HepG2 (cell line): ENCODE measurements around the gene CEP63.

Source experiments
- JUND ChIP-seq: sonication (generic); formaldehyde crosslinking; IDR thresholded peaks from 2 replicates; pipeline ENCODE4 v1.8.0; 2022; ENCODE audit warnings: mild to moderate bottlenecking, missing genetic modification reagents
- RFX5 ChIP-seq: IDR thresholded peaks from 2 replicates; pipeline ENCODE4 v1.6.1; 2011; ENCODE audit warnings: low read depth, low read length, improper control_type of control experiment
- SMARCC2 ChIP-seq: fragments of 450-650 bp; IDR thresholded peaks from 2 replicates; pipeline ENCODE4 v1.6.1; 2017; ENCODE audit warnings: antibody characterized with exemption, mild to moderate bottlenecking
- TF ChIP-seq, protein P1 (sequence below): sonication (generic); formaldehyde crosslinking; IDR thresholded peaks from 2 replicates; pipeline ENCODE4 v1.5.0; 2020; ENCODE audit warnings: mild to moderate bottlenecking, missing genetic modification reagents

- TF ChIP-seq, protein P1, sequence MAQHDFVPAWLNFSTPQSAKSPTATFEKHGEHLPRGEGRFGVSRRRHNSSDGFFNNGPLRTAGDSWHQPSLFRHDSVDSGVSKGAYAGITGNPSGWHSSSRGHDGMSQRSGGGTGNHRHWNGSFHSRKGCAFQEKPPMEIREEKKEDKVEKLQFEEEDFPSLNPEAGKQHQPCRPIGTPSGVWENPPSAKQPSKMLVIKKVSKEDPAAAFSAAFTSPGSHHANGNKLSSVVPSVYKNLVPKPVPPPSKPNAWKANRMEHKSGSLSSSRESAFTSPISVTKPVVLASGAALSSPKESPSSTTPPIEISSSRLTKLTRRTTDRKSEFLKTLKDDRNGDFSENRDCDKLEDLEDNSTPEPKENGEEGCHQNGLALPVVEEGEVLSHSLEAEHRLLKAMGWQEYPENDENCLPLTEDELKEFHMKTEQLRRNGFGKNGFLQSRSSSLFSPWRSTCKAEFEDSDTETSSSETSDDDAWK (CRISPR knock-in tag), result no peak
- no peak for TF ChIP-seq SMARCC2
- TF ChIP-seq RFX5, result no peak
- no peak for TF ChIP-seq JUND (CRISPR knock-in tag)
These were observed 134.7 kb downstream of the CEP63 start for GRCh38 chr3:134620476-134621115.
